K562 (cell line): ENCODE results near the gene C17orf78. TPM values are rescaled to one million over a fixed set of nuclear protein-coding genes. Genes with fewer than 3 reads are reported as not detected.

Experiments used
- ARID3A ChIP-seq: IDR thresholded peaks from 2 replicates; pipeline ENCODE4 v1.6.1; 2012; ENCODE audit warnings: low read depth, low read length, improper control_type of control experiment, borderline replicate concordance
- CGGBP1 ChIP-seq: fragments of 250-450 bp; sonication (Bioruptor Pico); IDR thresholded peaks from 2 replicates; pipeline ENCODE4 v1.9.0; 2021; ENCODE audit warnings: mild to moderate bottlenecking
- DPF2 ChIP-seq: fragments of 450-650 bp; IDR thresholded peaks from 2 replicates; pipeline ENCODE4 v1.6.1; 2016
- HDAC6 ChIP-seq: IDR thresholded peaks from 2 replicates; pipeline ENCODE4 v1.6.1; 2012; ENCODE audit warnings: low read depth, mild to moderate bottlenecking, control low read depth, inconsistent platforms, low read length, moderate library complexity
- KLF16 ChIP-seq: IDR thresholded peaks from 2 replicates; pipeline ENCODE4 v1.6.1; 2016; ENCODE audit warnings: antibody characterized with exemption
- KLF6 ChIP-seq: fragments of 250-450 bp; sonication (Bioruptor Pico); IDR thresholded peaks from 2 replicates; pipeline ENCODE4 v1.4.0; 2020; ENCODE audit warnings: mild to moderate bottlenecking, moderate library complexity, borderline replicate concordance
- MBD2 ChIP-seq: sonication (generic); IDR thresholded peaks from 2 replicates; pipeline ENCODE4 v1.6.1; 2016; ENCODE audit warnings: low read depth, borderline replicate concordance
- NFE2L1 ChIP-seq: fragments of 450-650 bp; IDR thresholded peaks from 2 replicates; pipeline ENCODE4 v1.6.1; 2016; ENCODE audit warnings: missing genetic modification characterization, low read depth, mild to moderate bottlenecking, missing compliant biosample characterization, moderate library complexity, borderline replicate concordance
- PCBP1 ChIP-seq: fragments of 200-400 bp; formaldehyde crosslinking; IDR thresholded peaks from 2 replicates; pipeline ENCODE4 v1.6.1; 2018; ENCODE audit warnings: mild to moderate bottlenecking, low read depth, low read length; ENCODE audit not compliant: poor library complexity, severe bottlenecking
- SMAD1 ChIP-seq: fragments of 150-350 bp; IDR thresholded peaks from 2 replicates; pipeline ENCODE4 v1.6.1; 2014; ENCODE audit warnings: low read length, low read depth; ENCODE audit not compliant: partially characterized antibody
- SMAD2 ChIP-seq: fragments of 150-350 bp; IDR thresholded peaks from 2 replicates; pipeline ENCODE4 v1.6.1; 2014; ENCODE audit warnings: low read depth, mild to moderate bottlenecking, low read length
- ZFP91 ChIP-seq: sonication (generic); formaldehyde crosslinking; IDR thresholded peaks from 2 replicates; pipeline ENCODE4 v1.8.0; 2022; ENCODE audit warnings: mild to moderate bottlenecking, missing genetic modification reagents
- ZNF282 ChIP-seq: sonication (generic); formaldehyde crosslinking; IDR thresholded peaks from 2 replicates; pipeline ENCODE4 v1.8.1; 2023; ENCODE audit warnings: missing genetic modification reagents
- ZNF407 ChIP-seq: fragments of 450-650 bp; IDR thresholded peaks from 2 replicates; pipeline ENCODE4 v1.6.1; 2016; ENCODE audit warnings: low read depth
- polyA plus RNA-seq, 8 experiments: library from polyadenylated mRNA; depleted of rRNA in 4 of 8; stranded (reverse) in 5 of 8; unstranded in 3 of 8; fragments of >200 nt; fragmentation: Nextera tagmentation in 2 of 8; fragmentation: Illumina TruSeq in 1 of 8; extraction: Ambion mirVana in 2 of 8; extraction: Trizol in 1 of 8; gene quantifications; 2 replicates each; pipeline versions ENCODE4 v1.2.1 to v1.2.3, GENCODE V29; 2011 to 2014; ENCODE audit warnings: inconsistent platforms in 1 of 8, missing spikeins in 1 of 8
- total RNA-seq, 7 experiments: library from RNA; depleted of rRNA in 6 of 7; stranded (reverse); fragments of >200 nt in 6 of 7; fragmentation: Illumina TruSeq in 2 of 7; extraction: Trizol in 2 of 7; gene quantifications; 2 replicates each; pipeline versions ENCODE4 v1.2.1 to v1.2.3, GENCODE V29; 2011 to 2021; ENCODE audit warnings: low replicate concordance in 1 of 7

The C17orf78 gene
- total and polyA plus RNA-seq, 9 of the 15 experiments (the other 6 are each of a cell fraction or from before 2014, with no cell fraction given): not detected

GRCh38 chr17:37358830-37359681 is 16.7 kb upstream of the C17orf78 start (continued):
- no peak for TF ChIP-seq ZNF407
- no peak for TF ChIP-seq HDAC6
- no peak for TF ChIP-seq KLF16
- no peak for TF ChIP-seq SMAD2
- TF ChIP-seq PCBP1: no peak
- TF ChIP-seq ARID3A: no peak
- TF ChIP-seq ZNF282: no peak
- no peak for TF ChIP-seq ZFP91
- TF ChIP-seq MBD2: peak; percentile 36; the same call in 1 of the 2 replicates
- no peak for TF ChIP-seq DPF2
- TF ChIP-seq KLF6 (CRISPR knock-in tag): 0 out of 2 replicates have a peak, but pooled peaks have one; percentile 30
- no peak for TF ChIP-seq CGGBP1 (CRISPR knock-in tag)
- TF ChIP-seq NFE2L1 (tag): no peak
- TF ChIP-seq SMAD1: peak; percentile 54
